ENCODE data around the gene RELN. TPM values are rescaled to one million over a fixed set of nuclear protein-coding genes. Genes with fewer than 3 reads are reported as not detected.

Gene RELN
- total and polyA plus RNA-seq, 5 donors from 2014 or later: not detected

DNA sequence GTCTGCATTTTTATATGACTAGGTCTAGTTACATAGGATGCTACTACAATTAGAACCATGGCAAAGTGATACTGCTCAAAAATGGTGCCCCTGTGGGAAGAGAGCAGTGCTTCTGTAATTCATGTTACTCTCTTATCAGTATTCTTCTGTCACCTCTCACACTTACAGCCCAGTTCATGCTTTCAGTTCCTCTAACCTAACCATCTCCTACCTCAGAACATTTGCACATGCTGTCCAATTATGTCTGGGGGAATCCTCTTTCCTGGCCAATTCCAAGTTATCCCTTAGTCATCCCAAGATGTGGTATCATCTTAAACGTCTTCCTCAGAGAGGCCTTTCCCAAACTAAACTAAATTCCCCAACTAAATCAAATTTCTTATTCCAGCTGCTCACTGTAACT, 190.2 kb downstream of the RELN start:
- H3K27me3 Mint-ChIP-seq: peaks cover 4% of the 10 kb centered on the region
- ATAC-seq (ENCODE audit: low read depth in 2 of 2) (no peak), DNase-seq (no peak)
- no peaks in the 10 kb centered on the region for H3K27me3 ChIP-seq (ENCODE audit: control insufficient read depth, insufficient read depth, low read length)
- no peaks in the 10 kb centered on the region for H3K9me3 ChIP-seq (ENCODE audit: control insufficient read depth in 2 of 2, low read length in 2 of 2)
- no peaks in the 10 kb centered on the region for H3K4me1 ChIP-seq (ENCODE audit: control insufficient read depth, insufficient read depth, low read length, poor library complexity, severe bottlenecking)
- no peaks in the 10 kb centered on the region for H3K36me3 ChIP-seq (ENCODE audit: control insufficient read depth, insufficient read depth, low read length)
- no peak overlapping the region for H3K27ac ChIP-seq (ENCODE audit: insufficient read depth, low read length, poor library complexity, severe bottlenecking)
- H3K4me3 Mint-ChIP-seq: no peak overlapping the region
- H3K27ac Mint-ChIP-seq: no peak overlapping the region
- no peaks in the 10 kb centered on the region for H3K4me1 Mint-ChIP-seq
- peaks cover 0 to 2% (median 0%) of the 10 kb centered on the region in 7 donors for H3K9me3 Mint-ChIP-seq
- no peak overlapping the region for H3K4me3 ChIP-seq (ENCODE audit: low read depth, low read length)
- H3K36me3 Mint-ChIP-seq: no peaks in the 10 kb centered on the region

DNA sequence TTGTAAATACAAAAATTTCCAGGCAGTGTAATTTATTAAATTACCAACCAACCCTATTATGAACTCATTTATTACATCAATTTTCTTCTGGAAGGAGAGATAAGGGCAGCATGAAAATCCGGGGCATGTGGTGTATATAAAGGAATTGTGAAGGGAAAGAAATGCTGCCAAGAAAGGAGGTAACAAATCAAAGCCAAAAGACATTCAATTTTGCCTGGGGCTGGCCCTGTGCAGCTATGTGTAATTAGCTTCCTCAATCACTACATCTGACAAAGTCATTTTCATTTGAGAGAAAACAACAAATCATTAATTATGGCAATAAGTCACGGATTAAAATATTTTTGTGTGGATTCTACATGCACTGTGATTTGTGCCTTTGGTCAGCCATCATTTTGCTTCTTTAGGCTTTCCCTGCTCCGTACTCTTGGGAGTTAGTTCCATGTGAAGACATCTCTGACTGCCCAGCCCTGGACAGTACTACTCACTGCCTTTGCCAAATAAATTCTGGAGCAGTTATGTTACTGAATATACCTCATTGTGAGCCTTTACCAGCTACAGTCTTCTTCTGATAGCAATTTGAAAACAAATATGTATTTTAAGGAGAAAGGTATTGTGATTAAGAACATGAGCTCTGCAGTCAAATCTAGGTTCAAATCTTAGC, 191.7 kb downstream of the RELN start:
- Mint-ChIP-seq H3K4me1 (no peaks in the 10 kb centered on the region), H3K4me3 (no peak overlapping the region)

DNA sequence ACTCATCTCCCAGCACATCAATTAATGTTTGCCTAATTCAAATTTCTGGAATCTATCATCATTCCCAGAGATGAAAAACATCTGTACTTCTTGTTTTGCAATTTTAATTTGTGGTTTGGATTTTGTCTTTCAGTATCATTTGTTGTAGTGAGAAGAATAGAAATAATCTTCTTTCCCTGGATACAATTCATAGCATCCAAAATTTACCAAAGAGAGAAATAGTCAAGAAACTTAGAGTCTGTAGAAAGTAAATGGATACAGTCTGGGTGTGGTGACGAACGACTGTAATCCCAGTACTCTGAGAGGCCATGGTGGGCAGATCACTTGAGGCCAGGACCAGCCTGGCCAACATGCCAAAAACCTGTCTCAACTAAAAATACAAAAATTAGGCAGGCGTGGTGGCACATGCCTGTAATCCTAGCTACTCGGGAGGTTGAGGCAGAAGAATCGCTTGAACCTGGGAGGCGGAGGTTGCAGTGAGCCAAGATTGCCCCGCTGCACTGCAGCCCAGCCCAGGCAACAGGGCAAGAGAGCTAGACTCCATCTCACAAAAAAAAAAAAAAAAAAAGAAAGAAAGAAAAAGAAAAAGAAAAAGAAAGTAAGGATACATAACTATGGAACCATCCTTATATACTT, 193.0 kb downstream of the RELN start:
- H3K27ac Mint-ChIP-seq: no peak overlapping the region
- peaks cover 4% of the 10 kb centered on the region for H3K27me3 Mint-ChIP-seq
- Histone ChIP-seq H3K9me3 (ENCODE audit: control insufficient read depth in 2 of 2, low read length in 2 of 2) (no peaks in the 10 kb centered on the region), H3K27ac (ENCODE audit: insufficient read depth, low read length, poor library complexity, severe bottlenecking) (no peak overlapping the region), H3K36me3 (ENCODE audit: control insufficient read depth, insufficient read depth, low read length) (no peaks in the 10 kb centered on the region), H3K27me3 (ENCODE audit: control insufficient read depth, insufficient read depth, low read length) (no peaks in the 10 kb centered on the region), H3K4me1 (ENCODE audit: control insufficient read depth, insufficient read depth, low read length, poor library complexity, severe bottlenecking) (no peaks in the 10 kb centered on the region), H3K4me3 (ENCODE audit: low read depth, low read length) (no peak overlapping the region)
- DNase-seq: no peak
- no peak for ATAC-seq (ENCODE audit: low read depth in 2 of 2)
- H3K4me3 Mint-ChIP-seq: no peak overlapping the region
- no peaks in the 10 kb centered on the region for H3K4me1 Mint-ChIP-seq
- H3K36me3 Mint-ChIP-seq: no peaks in the 10 kb centered on the region
- H3K9me3 Mint-ChIP-seq: peaks cover 0 to 4% (median 0%) of the 10 kb centered on the region in 7 donors

More for the DNA sequence above, 191.7 kb downstream of the RELN start:
- no peak overlapping the region for H3K27ac ChIP-seq (ENCODE audit: insufficient read depth, low read length, poor library complexity, severe bottlenecking)
- DNase-seq (no peak), ATAC-seq (ENCODE audit: low read depth in 2 of 2) (no peak)
- H3K27me3 ChIP-seq (ENCODE audit: control insufficient read depth, insufficient read depth, low read length): no peaks in the 10 kb centered on the region
- H3K9me3 Mint-ChIP-seq: peaks cover 0 to 4% (median 0%) of the 10 kb centered on the region in 7 donors
- no peak overlapping the region for H3K4me3 ChIP-seq (ENCODE audit: low read depth, low read length)
- H3K4me1 ChIP-seq (ENCODE audit: control insufficient read depth, insufficient read depth, low read length, poor library complexity, severe bottlenecking): no peaks in the 10 kb centered on the region
- no peaks in the 10 kb centered on the region for H3K36me3 ChIP-seq (ENCODE audit: control insufficient read depth, insufficient read depth, low read length)
- H3K9me3 ChIP-seq (ENCODE audit: control insufficient read depth in 2 of 2, low read length in 2 of 2): no peaks in the 10 kb centered on the region
- no peak overlapping the region for H3K27ac Mint-ChIP-seq
- peaks cover 4% of the 10 kb centered on the region for H3K27me3 Mint-ChIP-seq
- no peaks in the 10 kb centered on the region for H3K36me3 Mint-ChIP-seq

DNA sequence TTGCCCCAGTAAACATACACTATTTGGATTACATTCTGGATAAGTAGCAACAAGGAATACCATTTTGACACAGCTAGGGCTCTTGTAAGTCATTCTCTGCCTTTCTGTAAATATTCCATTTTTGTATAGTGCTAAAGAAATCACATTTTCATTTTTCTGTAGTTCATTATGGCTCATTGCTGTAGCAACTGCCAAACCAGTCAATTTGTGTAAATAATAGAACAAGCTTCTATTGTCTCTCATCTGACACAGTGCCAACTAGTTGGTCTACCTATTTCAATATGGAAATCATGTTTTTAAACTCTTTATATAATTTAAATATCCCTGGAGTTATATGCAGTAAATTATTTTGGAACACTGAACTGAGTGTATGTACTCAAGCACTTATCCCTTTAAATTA, 193.7 kb downstream of the RELN start:
- no peak for DNase-seq
- H3K4me3 Mint-ChIP-seq: no peak overlapping the region
- Histone ChIP-seq H3K4me1 (ENCODE audit: control insufficient read depth, insufficient read depth, low read length, poor library complexity, severe bottlenecking) (no peaks in the 10 kb centered on the region), H3K27ac (ENCODE audit: insufficient read depth, low read length, poor library complexity, severe bottlenecking) (no peak overlapping the region), H3K27me3 (ENCODE audit: control insufficient read depth, insufficient read depth, low read length) (no peaks in the 10 kb centered on the region), H3K9me3 (ENCODE audit: control insufficient read depth in 2 of 2, low read length in 2 of 2) (no peaks in the 10 kb centered on the region), H3K4me3 (ENCODE audit: low read depth, low read length) (no peak overlapping the region), H3K36me3 (ENCODE audit: control insufficient read depth, insufficient read depth, low read length) (no peaks in the 10 kb centered on the region)
- H3K27me3 Mint-ChIP-seq: peaks cover 4% of the 10 kb centered on the region
- H3K4me1 Mint-ChIP-seq: no peaks in the 10 kb centered on the region
- no peak for ATAC-seq (ENCODE audit: low read depth in 2 of 2)
- H3K36me3 Mint-ChIP-seq: no peaks in the 10 kb centered on the region
- no peak overlapping the region for H3K27ac Mint-ChIP-seq
- H3K9me3 Mint-ChIP-seq: peaks cover 0 to 4% (median 0%) of the 10 kb centered on the region in 7 donors

DNA sequence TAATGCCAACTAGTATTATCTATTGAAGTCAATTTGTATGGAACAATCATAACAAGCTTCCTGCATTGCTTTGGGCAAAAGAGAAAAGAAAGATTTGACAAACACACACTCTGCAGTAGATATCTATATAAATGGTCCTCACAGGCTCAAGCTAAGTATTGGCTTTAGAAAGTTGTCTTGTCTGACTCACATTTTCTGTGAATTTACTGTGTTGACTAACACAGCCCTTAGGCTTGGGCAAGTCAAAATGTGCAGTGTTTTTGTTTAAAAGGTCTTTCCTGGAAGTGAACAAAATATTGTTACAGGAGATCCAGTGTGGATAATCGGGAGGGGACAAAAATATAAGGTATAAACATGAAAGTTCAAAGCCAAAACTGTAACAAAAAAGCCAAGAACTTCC, 194.4 kb downstream of the RELN start:
- H3K9me3 ChIP-seq (ENCODE audit: control insufficient read depth in 2 of 2, low read length in 2 of 2): no peaks in the 10 kb centered on the region
- no peaks in the 10 kb centered on the region for H3K4me1 ChIP-seq (ENCODE audit: control insufficient read depth, insufficient read depth, low read length, poor library complexity, severe bottlenecking)
- DNase-seq: no peak
- Mint-ChIP-seq H3K4me1 (no peaks in the 10 kb centered on the region), H3K4me3 (no peak overlapping the region), H3K27ac (no peak overlapping the region), H3K9me3 (peaks cover 0 to 5% (median 0%) of the 10 kb centered on the region in 7 donors), H3K27me3 (peaks cover 4% of the 10 kb centered on the region), H3K36me3 (no peaks in the 10 kb centered on the region)
- H3K4me3 ChIP-seq (ENCODE audit: low read depth, low read length): no peak overlapping the region
- ATAC-seq (ENCODE audit: low read depth in 2 of 2): no peak
- H3K27ac ChIP-seq (ENCODE audit: insufficient read depth, low read length, poor library complexity, severe bottlenecking): no peak overlapping the region
- no peaks in the 10 kb centered on the region for H3K36me3 ChIP-seq (ENCODE audit: control insufficient read depth, insufficient read depth, low read length)
- no peaks in the 10 kb centered on the region for H3K27me3 ChIP-seq (ENCODE audit: control insufficient read depth, insufficient read depth, low read length)

DNA sequence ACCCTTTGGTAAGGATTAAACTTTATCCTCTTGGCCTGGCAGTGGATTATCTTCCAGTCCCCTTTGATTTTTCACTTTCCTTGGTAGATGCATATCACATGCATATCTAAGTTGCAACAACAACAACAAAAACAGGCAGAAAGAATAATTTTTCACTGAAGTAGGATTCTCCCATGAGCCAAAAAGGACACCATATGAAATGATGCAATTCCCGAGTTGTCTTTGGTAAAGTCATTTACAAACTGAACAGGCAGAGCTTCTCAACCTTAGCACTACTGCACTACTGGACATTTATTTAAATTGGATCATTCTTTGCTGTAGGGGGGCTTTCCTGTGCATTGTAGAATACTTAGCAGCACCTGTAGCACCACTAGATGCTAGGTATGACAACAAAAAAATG, 195.0 kb downstream of the RELN start:
- no peak overlapping the region for H3K4me3 Mint-ChIP-seq
- H3K4me1 Mint-ChIP-seq: no peaks in the 10 kb centered on the region
- DNase-seq: no peak
- H3K27ac Mint-ChIP-seq: no peak overlapping the region
- no peak overlapping the region for H3K27ac ChIP-seq (ENCODE audit: insufficient read depth, low read length, poor library complexity, severe bottlenecking)
- no peaks in the 10 kb centered on the region for H3K36me3 ChIP-seq (ENCODE audit: control insufficient read depth, insufficient read depth, low read length)
- peaks cover 4% of the 10 kb centered on the region for H3K27me3 Mint-ChIP-seq
- no peaks in the 10 kb centered on the region for H3K9me3 ChIP-seq (ENCODE audit: control insufficient read depth in 2 of 2, low read length in 2 of 2)
- ATAC-seq (ENCODE audit: low read depth in 2 of 2): no peak
- H3K4me3 ChIP-seq (ENCODE audit: low read depth, low read length): no peak overlapping the region
- no peaks in the 10 kb centered on the region for H3K4me1 ChIP-seq (ENCODE audit: control insufficient read depth, insufficient read depth, low read length, poor library complexity, severe bottlenecking)
- H3K27me3 ChIP-seq (ENCODE audit: control insufficient read depth, insufficient read depth, low read length): no peaks in the 10 kb centered on the region
- H3K36me3 Mint-ChIP-seq: no peaks in the 10 kb centered on the region
- peaks cover 0 to 5% (median 0%) of the 10 kb centered on the region in 7 donors for H3K9me3 Mint-ChIP-seq

DNA sequence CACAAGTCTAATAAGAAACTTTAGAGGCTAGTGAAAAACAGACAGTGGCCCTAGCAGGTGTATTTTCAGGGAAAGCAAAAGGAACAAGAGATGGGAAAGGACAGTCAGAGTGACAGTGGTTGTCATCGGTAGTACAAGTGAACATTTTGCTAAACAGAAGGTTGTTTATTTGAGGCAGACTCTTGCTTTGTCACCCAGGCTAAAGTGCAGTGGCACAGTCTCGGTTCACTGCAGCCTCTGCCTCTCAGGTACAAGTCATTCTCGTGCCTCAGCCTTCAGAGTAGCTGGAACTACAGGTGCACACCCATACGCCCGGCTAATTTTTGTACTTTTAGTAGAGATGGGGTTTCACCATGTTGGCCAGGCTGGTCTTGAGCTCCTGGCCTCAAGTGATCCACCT, 195.8 kb downstream of the RELN start:
- H3K36me3 ChIP-seq (ENCODE audit: control insufficient read depth, insufficient read depth, low read length): no peaks in the 10 kb centered on the region
- no peaks in the 10 kb centered on the region for H3K36me3 Mint-ChIP-seq
- no peak overlapping the region for H3K27ac Mint-ChIP-seq
- no peaks in the 10 kb centered on the region for H3K27me3 ChIP-seq (ENCODE audit: control insufficient read depth, insufficient read depth, low read length)
- peaks cover under 1% of the 10 kb centered on the region for H3K27me3 Mint-ChIP-seq
- no peaks in the 10 kb centered on the region for H3K4me1 Mint-ChIP-seq
- H3K9me3 Mint-ChIP-seq: peaks cover 0 to 5% (median 0%) of the 10 kb centered on the region in 7 donors
- no peak overlapping the region for H3K27ac ChIP-seq (ENCODE audit: insufficient read depth, low read length, poor library complexity, severe bottlenecking)
- H3K4me3 ChIP-seq (ENCODE audit: low read depth, low read length): no peak overlapping the region
- H3K4me1 ChIP-seq (ENCODE audit: control insufficient read depth, insufficient read depth, low read length, poor library complexity, severe bottlenecking): no peaks in the 10 kb centered on the region
- H3K4me3 Mint-ChIP-seq: no peak overlapping the region
- ATAC-seq (ENCODE audit: low read depth in 2 of 2) (no peak), DNase-seq (no peak)
- H3K9me3 ChIP-seq (ENCODE audit: control insufficient read depth in 2 of 2, low read length in 2 of 2): no peaks in the 10 kb centered on the region

DNA sequence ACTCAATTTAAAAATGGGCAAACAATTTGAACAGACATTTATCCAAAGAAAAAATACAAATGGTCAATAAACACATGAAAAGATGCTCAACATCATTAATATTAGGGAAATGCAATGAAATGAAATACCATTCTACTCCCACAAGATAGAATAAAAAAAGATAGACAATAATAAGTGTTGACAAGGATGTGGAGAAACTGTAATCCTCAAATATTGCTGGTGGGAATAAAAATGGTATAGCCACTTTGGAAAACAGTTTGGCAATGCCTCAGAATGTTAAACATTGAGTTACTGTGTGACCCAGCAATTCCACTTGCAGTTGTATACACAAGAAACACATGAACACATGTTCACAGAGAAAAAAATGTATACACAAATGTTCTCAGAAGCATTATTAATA, 197.6 kb downstream of the RELN start:
- Histone ChIP-seq H3K9me3 (ENCODE audit: control insufficient read depth in 2 of 2, low read length in 2 of 2) (no peaks in the 10 kb centered on the region), H3K4me3 (ENCODE audit: low read depth, low read length) (no peak overlapping the region), H3K27me3 (ENCODE audit: control insufficient read depth, insufficient read depth, low read length) (no peaks in the 10 kb centered on the region), H3K36me3 (ENCODE audit: control insufficient read depth, insufficient read depth, low read length) (no peaks in the 10 kb centered on the region), H3K27ac (ENCODE audit: insufficient read depth, low read length, poor library complexity, severe bottlenecking) (no peak overlapping the region), H3K4me1 (ENCODE audit: control insufficient read depth, insufficient read depth, low read length, poor library complexity, severe bottlenecking) (no peaks in the 10 kb centered on the region)
- DNase-seq: no peak
- Mint-ChIP-seq H3K9me3 (peaks cover 0 to 6% (median 2%) of the 10 kb centered on the region in 7 donors), H3K27me3 (peaks cover 4% of the 10 kb centered on the region), H3K4me3 (no peak overlapping the region), H3K27ac (no peak overlapping the region), H3K36me3 (no peaks in the 10 kb centered on the region), H3K4me1 (no peaks in the 10 kb centered on the region)
- ATAC-seq (ENCODE audit: low read depth in 2 of 2): no peak

Data from CD4-positive, CD25-positive, alpha-beta regulatory T cell (primary cell).